HS-27A (cell line): ENCODE data around the gene PTPN4.

Experiments
- DNase-seq: peaks from one replicate; pipeline ENCODE4 v3.0.0-alpha.2; 2012; ENCODE audit warnings: low read depth, missing footprints

Gene PTPN4

DNA sequence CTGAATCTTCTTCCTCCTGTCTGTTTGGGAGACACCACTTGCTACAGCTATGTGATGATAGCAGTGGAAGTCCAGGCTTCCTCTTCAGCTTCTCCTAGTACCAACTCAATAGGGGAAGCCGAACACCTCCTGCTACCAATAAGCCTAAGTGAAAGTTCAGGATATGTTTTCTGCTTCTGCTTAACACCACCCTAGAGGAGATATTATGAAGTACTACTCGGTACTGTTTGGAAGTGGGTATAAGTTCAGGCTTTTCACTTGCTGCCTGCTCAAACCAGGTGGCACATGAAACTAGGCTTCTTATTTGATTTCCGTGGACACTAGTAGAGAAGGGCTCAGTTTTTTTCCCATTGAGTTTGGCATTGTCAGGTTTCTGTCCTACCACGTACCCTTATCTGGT is 99.8 kb downstream of the PTPN4 start:
- no peak for DNase-seq

GRCh38 chr2:119860924-119861323 is 101.2 kb downstream of the PTPN4 start:
- no peak for DNase-seq

- DNase-seq = no peak
These were observed 102.6 kb downstream of the PTPN4 start for GRCh38 chr2:119862127-119862889.

DNA sequence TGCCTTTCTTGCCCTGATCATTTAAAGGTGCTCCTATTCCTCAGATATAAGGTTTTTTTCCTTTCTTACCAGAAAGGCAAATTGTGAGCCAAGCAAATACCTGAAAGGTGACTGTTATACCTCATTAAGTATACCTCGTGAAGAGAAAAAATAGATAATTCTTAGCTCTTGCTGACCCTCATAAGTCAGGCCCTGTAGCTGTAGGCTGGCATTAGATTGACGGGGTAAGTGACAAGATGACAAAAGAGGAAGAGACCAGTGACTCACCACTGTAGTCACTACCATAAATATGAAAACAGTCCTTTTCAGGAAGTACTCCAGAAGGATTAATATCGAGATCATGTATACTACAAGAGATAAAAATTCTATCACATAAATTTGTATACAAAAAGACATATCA is 104.6 kb downstream of the PTPN4 start:
- DNase-seq = no peak

DNA sequence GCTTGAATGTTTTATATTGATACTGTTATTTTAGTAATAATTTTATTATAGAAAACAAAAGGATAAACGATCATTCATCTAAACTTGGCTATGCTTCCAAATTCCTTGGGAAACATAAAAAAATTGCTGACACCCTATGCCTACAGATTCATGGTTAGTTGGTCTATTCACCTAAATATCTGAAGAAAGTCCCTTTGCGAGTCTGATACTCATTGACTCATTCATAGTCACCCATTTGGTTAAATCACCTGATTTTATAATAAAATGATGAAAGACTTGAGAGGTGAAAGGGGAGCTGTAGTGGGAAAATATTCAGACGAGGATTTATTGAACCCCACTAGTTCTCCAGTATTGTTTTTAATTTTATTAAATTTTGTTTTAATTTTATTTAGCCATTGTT is 112.0 kb downstream of the PTPN4 start:
- DNase-seq = no peak

- no peak for DNase-seq
These were observed 113.9 kb downstream of the PTPN4 start for GRCh38 chr2:119873350-119874315.

DNA sequence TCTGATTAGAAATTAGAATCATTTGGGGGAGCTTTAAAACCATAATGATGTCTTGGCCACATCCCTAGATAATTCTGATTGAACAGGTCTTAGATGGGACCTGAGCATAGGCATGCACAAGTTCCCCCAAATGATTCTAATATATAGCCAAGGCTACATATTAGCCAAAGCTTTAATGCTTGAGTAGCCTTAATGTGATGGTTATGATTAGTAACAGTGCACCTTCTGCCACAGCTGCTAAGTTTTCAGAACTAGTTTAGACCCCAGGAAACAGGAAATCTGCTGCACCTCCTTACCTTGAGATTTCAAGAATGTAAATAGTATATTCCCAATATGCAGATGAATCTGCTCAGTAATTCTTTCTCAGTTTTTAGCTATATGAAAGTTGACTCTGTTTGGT is 119.8 kb downstream of the PTPN4 start:
- no peak for DNase-seq

GRCh38 chr2:119888680-119889079 is 129.0 kb downstream of the PTPN4 start:
- DNase-seq = peak; percentile 69

GRCh38 chr2:119897736-119898395 is 138.1 kb downstream of the PTPN4 start:
- DNase-seq = no peak

- no peak for DNase-seq
These were observed 141.3 kb downstream of the PTPN4 start for GRCh38 chr2:119901013-119901412.

GRCh38 chr2:119910566-119910965 is 150.8 kb downstream of the PTPN4 start:
- no peak for DNase-seq

- DNase-seq = no peak
These were observed 154.5 kb downstream of the PTPN4 start for GRCh38 chr2:119914266-119914665.

DNA sequence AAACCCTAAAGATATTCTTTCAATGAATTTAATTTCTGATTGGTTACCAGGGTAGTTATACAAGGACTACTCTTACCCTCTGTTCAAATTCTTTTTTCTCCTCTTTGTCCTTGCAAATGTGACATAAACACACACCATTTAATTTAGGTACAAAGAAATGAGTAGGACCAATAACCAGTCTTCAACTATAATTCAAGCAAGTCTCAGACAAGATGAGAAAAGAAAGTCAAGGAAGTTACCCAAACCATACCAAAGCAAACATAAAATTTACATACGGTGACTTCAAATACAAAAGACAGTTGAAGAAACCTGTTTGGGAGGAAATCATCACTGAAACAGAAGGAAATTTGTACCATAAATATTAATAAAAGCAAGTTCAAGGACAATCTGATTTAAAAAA is 162.1 kb downstream of the PTPN4 start:
- DNase-seq = no peak

GRCh38 chr2:119922699-119923098 is 163.0 kb downstream of the PTPN4 start:
- DNase-seq = no peak

DNA sequence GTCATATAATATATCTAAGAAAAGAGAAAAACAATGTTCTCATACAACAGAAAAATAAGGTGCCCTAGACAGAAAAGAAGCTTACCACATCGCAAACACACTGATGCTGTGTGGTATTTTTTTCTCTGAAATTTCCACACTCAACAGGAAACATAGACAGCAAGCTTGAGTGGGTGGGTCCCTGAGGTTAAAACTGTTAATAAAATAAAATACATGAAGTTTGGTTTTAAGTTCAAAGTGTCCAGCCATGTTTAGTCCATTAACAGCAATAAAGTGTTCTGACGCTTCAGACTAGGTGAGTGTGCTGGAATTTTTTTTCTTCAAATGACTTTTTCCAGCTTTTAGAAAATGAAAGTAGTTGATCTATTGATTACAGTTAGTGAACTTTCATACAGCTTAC is 169.8 kb downstream of the PTPN4 start:
- DNase-seq = no peak

DNA sequence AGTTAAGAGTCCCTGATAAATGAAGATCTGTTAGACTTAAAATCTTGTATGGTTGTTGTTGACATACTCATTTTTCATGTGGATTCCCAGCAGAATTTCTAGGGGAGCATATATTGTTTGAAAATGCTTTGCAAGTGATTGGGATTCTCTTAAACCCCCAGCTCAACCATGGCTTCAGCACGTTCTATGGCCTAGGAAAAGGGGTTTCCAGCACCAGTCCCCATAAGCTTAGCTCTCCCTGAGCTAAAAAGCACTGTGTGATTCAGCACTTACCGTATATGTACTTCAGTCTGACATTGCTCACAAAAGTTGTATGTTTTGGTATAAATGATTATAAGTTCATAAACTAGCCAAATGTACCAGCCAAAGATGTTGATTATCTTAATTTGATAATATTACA is 173.1 kb downstream of the PTPN4 start:
- no peak for DNase-seq

DNA sequence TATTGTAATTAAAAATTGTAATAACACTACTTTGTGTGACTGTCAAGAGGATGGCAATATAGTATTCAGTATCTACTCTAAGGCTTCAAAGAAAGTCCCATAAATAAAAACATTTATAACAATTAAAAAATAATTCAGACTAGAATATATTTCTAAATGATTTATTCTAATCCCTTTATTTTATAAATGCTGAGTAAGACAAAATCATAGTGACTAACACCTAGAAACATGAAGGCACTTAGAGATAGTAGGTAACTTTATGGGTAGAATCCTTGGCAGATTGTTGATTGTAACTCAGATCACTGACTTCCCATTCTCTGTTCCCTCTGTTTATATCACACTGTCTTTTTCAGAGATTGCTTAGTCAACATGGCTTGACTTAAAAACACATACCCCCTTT is 174.6 kb downstream of the PTPN4 start:
- no peak for DNase-seq

DNA sequence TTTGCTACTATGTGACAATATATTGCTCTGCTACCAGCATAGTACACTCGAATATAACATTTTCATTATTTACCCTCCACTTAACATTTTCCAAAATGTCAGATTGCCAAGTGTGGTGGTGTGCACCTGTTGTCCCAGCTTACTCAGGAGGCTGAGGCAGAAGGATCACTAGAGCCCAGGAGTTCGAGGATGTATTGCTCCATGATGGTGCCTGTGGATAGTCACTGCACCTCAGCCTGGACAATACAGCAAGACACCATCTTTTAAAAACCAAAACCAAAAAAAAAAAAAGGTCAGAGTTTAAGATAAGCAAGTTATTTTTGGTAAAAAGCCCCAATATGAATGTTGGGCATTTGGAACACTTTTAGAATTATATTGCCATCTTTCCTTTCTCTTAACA is 178.0 kb downstream of the PTPN4 start:
- no peak for DNase-seq

DNA sequence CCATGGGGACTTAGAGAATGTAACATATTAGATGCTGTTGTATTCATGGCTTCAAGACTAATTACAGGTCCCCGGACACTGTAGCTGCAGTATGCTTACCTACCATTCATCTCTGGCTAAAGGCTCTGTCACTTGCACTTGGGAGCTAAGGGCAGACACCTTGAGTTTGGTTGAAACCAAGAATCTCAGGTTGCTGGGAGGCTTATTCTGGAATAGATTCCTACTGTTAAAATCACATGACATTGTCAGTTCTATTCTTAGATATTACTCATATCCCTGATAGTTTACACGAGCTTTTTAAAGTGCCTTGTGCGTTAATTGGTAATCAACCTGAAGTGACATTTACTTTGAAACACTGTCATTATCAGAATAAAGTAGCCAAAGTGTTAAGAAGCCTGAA is 180.2 kb downstream of the PTPN4 start:
- no peak for DNase-seq

DNA sequence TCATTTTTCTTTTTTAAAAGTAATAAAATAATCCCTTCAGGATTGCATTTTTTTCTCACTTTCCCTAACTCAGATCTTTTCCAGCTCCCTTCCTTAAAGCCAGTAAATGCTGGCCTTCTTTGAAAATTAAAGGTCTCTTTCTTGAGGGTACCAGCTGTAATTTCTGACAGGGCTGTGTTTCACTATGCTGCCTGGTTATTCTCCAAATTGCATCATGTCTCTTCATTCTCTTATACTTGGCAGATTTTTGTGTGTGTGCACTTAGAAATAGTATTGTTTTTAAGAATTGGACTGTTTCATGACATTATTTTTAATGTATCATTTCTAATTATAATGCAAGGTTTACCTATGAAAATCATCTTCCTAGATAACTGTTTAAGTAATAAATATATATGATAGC is 181.1 kb downstream of the PTPN4 start:
- no peak for DNase-seq

- no peak for DNase-seq
These were observed 181.7 kb downstream of the PTPN4 start for GRCh38 chr2:119941388-119941787.

- DNase-seq = no peak
These were observed 182.3 kb downstream of the PTPN4 start for GRCh38 chr2:119941981-119942513.
